ENCODE measurements around the gene ADAM12.

The ADAM12 gene

GRCh38 chr10:126147866-126148587, 240.2 kb downstream of the ADAM12 start:
- no peak for TF ChIP-seq CTCF (IDR thresholded peaks at IDR 0.05; ENCODE audit: extremely low read depth, missing control alignments)
- no peak for DNase-seq (ENCODE audit: low spot score)

- no peak for TF ChIP-seq CTCF (IDR thresholded peaks at IDR 0.05; ENCODE audit: extremely low read depth, missing control alignments)
- DNase-seq (ENCODE audit: low spot score) = no peak
Measured at GRCh38 chr10:126146771-126147170, 241.5 kb downstream of the ADAM12 start.

GRCh38 chr10:126143117-126143516, 245.2 kb downstream of the ADAM12 start:
- no peak for DNase-seq (ENCODE audit: low spot score)
- no peak for TF ChIP-seq CTCF (IDR thresholded peaks at IDR 0.05; ENCODE audit: extremely low read depth, missing control alignments)

- no peak for TF ChIP-seq CTCF (IDR thresholded peaks at IDR 0.05; ENCODE audit: extremely low read depth, missing control alignments)
- no peak for DNase-seq (ENCODE audit: low spot score)
Measured at GRCh38 chr10:126140746-126141273, 247.5 kb downstream of the ADAM12 start.

GRCh38 chr10:126137562-126138221, 250.6 kb downstream of the ADAM12 start:
- no peak for DNase-seq (ENCODE audit: low spot score)
- no peak for TF ChIP-seq CTCF (IDR thresholded peaks at IDR 0.05; ENCODE audit: extremely low read depth, missing control alignments)

GRCh38 chr10:126135941-126136595, 252.2 kb downstream of the ADAM12 start:
- TF ChIP-seq CTCF (IDR thresholded peaks at IDR 0.05; ENCODE audit: extremely low read depth, missing control alignments) = no peak
- no peak for DNase-seq (ENCODE audit: low spot score)

- no peak for TF ChIP-seq CTCF (IDR thresholded peaks at IDR 0.05; ENCODE audit: extremely low read depth, missing control alignments)
- no peak for DNase-seq (ENCODE audit: low spot score)
Measured at GRCh38 chr10:126135177-126135576, 253.1 kb downstream of the ADAM12 start.
